ENCODE data around the gene NUP62.

GRCh38 chr19:49933643-49934042 lies 4.3 kb upstream of the NUP62 start:
- TF ChIP-seq CTCF (IDR thresholded peaks at IDR 0.05) (no peak), POLR2A (IDR thresholded peaks at IDR 0.05) (no peak)

All from breast epithelium (tissue), 3 donors.